Transverse colon (tissue), 4 donors: ENCODE measurements around the gene GRM4. TPM values are rescaled to one million over a fixed set of nuclear protein-coding genes. Genes with fewer than 3 reads are reported as not detected.
A peak's percentile ranks its signal among the peaks of the same experiment; 100 is the strongest.

Experiments
- DNase-seq: peaks from one replicate; pipeline ENCODE4 v3.0.0-alpha.2; 2019
- H3K27ac ChIP-seq, 4 donors: fragments of 200-600 bp; sonication (generic); 2 replicates each; pipeline ENCODE4 v1.5.1; 2016 to 2018; ENCODE audit warnings: inconsistent platforms in 4 of 4
- H3K27me3 ChIP-seq: fragments of 200-600 bp; sonication (generic); 2 replicates; pipeline ENCODE4 v1.5.1; 2017; ENCODE audit warnings: inconsistent platforms
- H3K36me3 ChIP-seq, 4 donors: fragments of 200-600 bp; sonication (generic); 2 replicates each; pipeline ENCODE4 v1.5.1; 2017 to 2019; ENCODE audit warnings: inconsistent platforms in 4 of 4
- H3K4me1 ChIP-seq, 4 donors: fragments of 200-600 bp; sonication (generic); 2 replicates each; pipeline ENCODE4 v1.5.1; 2017 to 2020; ENCODE audit warnings: inconsistent platforms in 4 of 4
- H3K4me3 ChIP-seq, 4 donors: fragments of 200-600 bp; sonication (generic); 1 replicate in 1 of 4; 2 replicates in 3 of 4; pipeline versions ENCODE4 v1.5.1 to v1.6.1; 2017 to 2019; ENCODE audit warnings: inconsistent platforms in 4 of 4
- H3K9me3 ChIP-seq, 2 donors: fragments of 200-600 bp; sonication (generic); 2 replicates each; pipeline ENCODE4 v1.5.1; 2017 to 2019; ENCODE audit warnings: inconsistent platforms in 2 of 2
- CTCF ChIP-seq, 5 experiments: fragments of 200-600 bp in 3 of 5; fragments of 450-650 bp in 2 of 5; sonication (generic) in 3 of 5; IDR thresholded peaks; 1 replicate in 2 of 5; 2 replicates in 3 of 5; pipeline ENCODE4 v1.5.1; 2016 to 2017; ENCODE audit warnings: antibody characterized with exemption in 5 of 5, inconsistent platforms in 3 of 5, mild to moderate bottlenecking in 2 of 5, moderate library complexity in 1 of 5
- EP300 ChIP-seq: sonication (generic); formaldehyde crosslinking; IDR thresholded peaks from one replicate; pipeline ENCODE4 v1.6.1; 2017; ENCODE audit warnings: antibody characterized with exemption, low read depth
- POLR2A ChIP-seq: fragments of 450-650 bp; IDR thresholded peaks from one replicate; pipeline ENCODE4 v1.6.1; 2016; ENCODE audit warnings: antibody characterized with exemption, mild to moderate bottlenecking, moderate library complexity
- POLR2AphosphoS5 ChIP-seq, 3 donors: sonication (generic); formaldehyde crosslinking; IDR thresholded peaks; one replicate each; pipeline ENCODE4 v1.6.1; 2016; ENCODE audit warnings: antibody characterized with exemption in 3 of 3
- WGBS, 2 donors: methylation state at CpG; one replicate each; pipeline ENCODE4 v1.1.5; 2018; ENCODE audit warnings: low coverage in 1 of 2; 5-methylcytosine and 5-hydroxymethylcytosine counted together
- in situ Hi-C, 4 donors: fragments of 200-750 bp; cut with MboI; loops; one replicate each; pipeline versions ENCODE4 v1.15.0 to v1.15.1; 2017; ENCODE audit warnings: low sequenced_read_pairs in 3 of 4, low pct_ligation_motif_present in 1 of 4, low pct_unique_long_range_greater_than_20kb in 1 of 4
- intact Hi-C: fragments of 100-400 bp; cut with DNase I; formaldehyde crosslinking; loops from one replicate; pipeline ENCODE4 v1.15.1; 2023; ENCODE audit warnings: low total_unique reads
- total RNA-seq, 4 donors: library from RNA; depleted of rRNA; stranded (reverse); fragments of >200 nt; gene quantifications; one replicate each; pipeline ENCODE4 v1.1.0, GENCODE V29; 2016

GRM4 gene
- total RNA-seq, 4 donors from 2014 or later = not detected

GRCh38 chr6:34025861-34026260, 120.0 kb downstream of the GRM4 start:
- no peaks in the 10 kb centered on the region for H3K36me3 ChIP-seq
- intact Hi-C loops (loop anchor here (1.0 to 5.0 kb wide), 2 partner anchors 239 to 254 kb away; no protein-coding TSS in a partner anchor), in situ Hi-C loops (loop anchor here in 3 of 4 donors (10.0 to 25.0 kb wide), 3 partner anchors 251 to 264 kb away; no protein-coding TSS in a partner anchor)
- no peaks in the 10 kb centered on the region for H3K27me3 ChIP-seq
- no peak overlapping the region for H3K4me3 ChIP-seq
- DNase-seq = no peak
- no peak overlapping the region for H3K27ac ChIP-seq
- peaks cover 0 to 8% (median 4%) of the 10 kb centered on the region in 4 donors for H3K4me1 ChIP-seq
- no peaks in the 10 kb centered on the region for H3K9me3 ChIP-seq
- TF ChIP-seq CTCF (IDR thresholded peaks at IDR 0.05) = no peak
- TF ChIP-seq POLR2A = no peak
- TF ChIP-seq EP300 = no peak
- TF ChIP-seq POLR2AphosphoS5 (IDR thresholded peaks at IDR 0.05) = no peak
- WGBS, 2 donors = 45% methylated on average over 8 of the region's 8 CpGs; no CpG with 5 or more reads in 1 of the 2 donors

GRCh38 chr6:34025112-34025807, 120.6 kb downstream of the GRM4 start:
- Histone ChIP-seq H3K4me1 (peaks cover 0 to 8% (median 4%) of the 10 kb centered on the region in 4 donors), H3K36me3 (no peaks in the 10 kb centered on the region), H3K4me3 (no peak overlapping the region), H3K27me3 (no peaks in the 10 kb centered on the region), H3K9me3 (no peaks in the 10 kb centered on the region), H3K27ac (no peak overlapping the region)
- TF ChIP-seq POLR2AphosphoS5 (IDR thresholded peaks at IDR 0.05) (no peak), EP300 (no peak), POLR2A (no peak)
- intact Hi-C loops (loop anchor here (1.0 to 5.0 kb wide), 2 partner anchors 238 to 253 kb away; no protein-coding TSS in a partner anchor), in situ Hi-C loops (loop anchor here in 3 of 4 donors (10.0 to 25.0 kb wide), 3 partner anchors 250 to 263 kb away; no protein-coding TSS in a partner anchor)
- 67% methylated on average over 7 of the region's 8 CpGs; no CpG with 5 or more reads in 1 of the 2 donors for WGBS, 2 donors
- DNase-seq = no peak

GRCh38 chr6:34022873-34023255, 123.0 kb downstream of the GRM4 start:
- Histone ChIP-seq H3K27ac (peak overlapping the region in 1 of 4 donors; percentile 61), H3K36me3 (no peaks in the 10 kb centered on the region), H3K4me1 (peaks cover 0 to 8% (median 4%) of the 10 kb centered on the region in 4 donors), H3K9me3 (no peaks in the 10 kb centered on the region), H3K4me3 (peak overlapping the region in 1 of 4 donors; percentile 24), H3K27me3 (no peaks in the 10 kb centered on the region)
- intact Hi-C loops (no loop called here), in situ Hi-C loops (loop anchor here in 2 of 4 donors (10.0 kb wide), 2 partner anchors 248 to 258 kb away; no protein-coding TSS in a partner anchor)
- WGBS, 2 donors = 57 to 73% methylated on average over 8 to 9 of the region's 9 CpGs
- TF ChIP-seq CTCF (IDR thresholded peaks at IDR 0.05) (no peak), EP300 (no peak)
- DNase-seq = no peak

GRCh38 chr6:34022250-34022872, 123.5 kb downstream of the GRM4 start:
- 45 to 49% methylated on average over 4 to 22 of the region's 22 CpGs for WGBS, 2 donors
- in situ Hi-C loops (loop anchor here in 2 of 4 donors (10.0 kb wide), 2 partner anchors 248 to 258 kb away; no protein-coding TSS in a partner anchor), intact Hi-C loops (no loop called here)
- Histone ChIP-seq H3K9me3 (no peaks in the 10 kb centered on the region), H3K27me3 (no peaks in the 10 kb centered on the region), H3K27ac (peak overlapping the region; percentile 17 to 67 (median 58)), H3K36me3 (no peaks in the 10 kb centered on the region), H3K4me1 (peaks cover 0 to 6% (median 4%) of the 10 kb centered on the region in 4 donors), H3K4me3 (peak overlapping the region in 3 of 4 donors; percentile 18 to 24 (median 24))
- TF ChIP-seq POLR2AphosphoS5 (IDR thresholded peaks at IDR 0.05) (no peak), POLR2A (no peak), CTCF (IDR thresholded peaks at IDR 0.05) (peak in 1 of 5 experiments; percentile 6), EP300 (no peak)
- DNase-seq = peak; percentile 47
